ENCODE results near the gene OR52A1. TPM values are rescaled to one million over a fixed set of nuclear protein-coding genes. Genes with fewer than 3 reads are reported as not detected.

Gene OR52A1
- total RNA-seq, 1 experiment from 2014 or later: 0.42 TPM

DNA sequence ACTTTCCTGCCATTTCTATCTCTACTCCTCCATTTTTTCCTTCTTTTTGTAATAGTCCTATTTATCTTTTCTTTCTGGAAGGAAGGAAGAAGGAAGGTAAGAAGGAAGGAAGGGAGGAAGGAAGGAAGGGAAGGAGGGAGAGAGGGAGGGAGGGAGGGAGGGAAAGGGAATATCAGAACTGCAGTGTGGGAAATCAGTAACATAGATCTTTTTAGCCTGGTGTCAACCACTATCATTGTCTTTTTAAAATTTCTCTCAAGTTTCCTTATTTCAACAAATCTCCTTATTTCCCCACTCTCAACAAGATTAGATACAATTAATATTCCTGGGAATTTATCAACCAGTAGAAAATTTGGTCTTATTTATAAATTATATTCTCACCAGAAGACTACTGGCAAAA, 51.5 kb downstream of the OR52A1 start:
- Histone ChIP-seq H2BK20ac (ENCODE audit: low read depth, low read length, poor library complexity, severe bottlenecking) (no peak overlapping the region), H4K91ac (ENCODE audit: insufficient read length, low read depth, low read length) (no peak overlapping the region), H2AK5ac (ENCODE audit: insufficient read length, low read length) (no peak overlapping the region), H3K4ac (ENCODE audit: low read depth, low read length) (no peak overlapping the region), H3K56ac (ENCODE audit: insufficient read length, low read depth, low read length) (no peak overlapping the region), H3K4me2 (ENCODE audit: insufficient read depth, insufficient read length, low read length) (no peak overlapping the region), H3K27ac (ENCODE audit: insufficient read length, low read depth, low read length) (no peak overlapping the region), H3K18ac (ENCODE audit: insufficient read length, low read depth, low read length) (no peak overlapping the region), H2BK12ac (ENCODE audit: insufficient read length, low read depth, low read length) (no peak overlapping the region), H2AFZ (ENCODE audit: low read length) (no peak overlapping the region), H3K79me2 (ENCODE audit: insufficient read depth, low read length) (no peaks in the 10 kb centered on the region), H3K9ac (ENCODE audit: extremely low read depth, insufficient read length, low read length) (no peak overlapping the region), H3K9me3 (ENCODE audit: control insufficient read depth, low read depth, low read length) (no peaks in the 10 kb centered on the region), H3K79me1 (ENCODE audit: insufficient read depth, low read depth, low read length, poor library complexity, severe bottlenecking) (no peaks in the 10 kb centered on the region), H2BK120ac (ENCODE audit: low read depth, low read length, poor library complexity, severe bottlenecking) (no peak overlapping the region), H2BK15ac (ENCODE audit: low read depth, low read length) (no peak overlapping the region), H3K27me3 (ENCODE audit: insufficient read depth, low read length) (no peaks in the 10 kb centered on the region), H3K23me2 (ENCODE audit: insufficient read length, low read depth, low read length, poor library complexity, severe bottlenecking) (no peaks in the 10 kb centered on the region), H3T11ph (ENCODE audit: low read length) (no peak overlapping the region), H4K5ac (ENCODE audit: insufficient read length, low read depth, low read length) (no peak overlapping the region), H3K4me1 (ENCODE audit: insufficient read depth, low read length) (no peaks in the 10 kb centered on the region; the same call in 1 of the 2 replicates), H3K14ac (ENCODE audit: insufficient read depth, low read length) (no peak overlapping the region), H4K20me1 (ENCODE audit: control insufficient read depth, insufficient read depth, insufficient read length) (no peaks in the 10 kb centered on the region), H4K8ac (replicated peaks; ENCODE audit: insufficient read length, low read depth, low read length) (no peak overlapping the region), H2BK5ac (ENCODE audit: insufficient read length, low read length) (no peak overlapping the region), H3K23ac (ENCODE audit: insufficient read length, low read depth, low read length) (no peak overlapping the region)
- Mint-ChIP-seq H3K4me1 (0 out of 4 replicates have a peak, but pooled peaks cover 0 to 7% of the 10 kb centered on the region in 2 experiments), H3K27ac (no peak overlapping the region), H3K36me3 (ENCODE audit: insufficient read depth in 1 of 3, low read depth in 3 of 3) (no peaks in the 10 kb centered on the region), H3K4me3 (no peak overlapping the region), H3K27me3 (ENCODE audit: low read depth) (no peaks in the 10 kb centered on the region), H3K9me3 (no peaks in the 10 kb centered on the region)
- no peak for DNase-seq
- TF ChIP-seq, protein P1, sequence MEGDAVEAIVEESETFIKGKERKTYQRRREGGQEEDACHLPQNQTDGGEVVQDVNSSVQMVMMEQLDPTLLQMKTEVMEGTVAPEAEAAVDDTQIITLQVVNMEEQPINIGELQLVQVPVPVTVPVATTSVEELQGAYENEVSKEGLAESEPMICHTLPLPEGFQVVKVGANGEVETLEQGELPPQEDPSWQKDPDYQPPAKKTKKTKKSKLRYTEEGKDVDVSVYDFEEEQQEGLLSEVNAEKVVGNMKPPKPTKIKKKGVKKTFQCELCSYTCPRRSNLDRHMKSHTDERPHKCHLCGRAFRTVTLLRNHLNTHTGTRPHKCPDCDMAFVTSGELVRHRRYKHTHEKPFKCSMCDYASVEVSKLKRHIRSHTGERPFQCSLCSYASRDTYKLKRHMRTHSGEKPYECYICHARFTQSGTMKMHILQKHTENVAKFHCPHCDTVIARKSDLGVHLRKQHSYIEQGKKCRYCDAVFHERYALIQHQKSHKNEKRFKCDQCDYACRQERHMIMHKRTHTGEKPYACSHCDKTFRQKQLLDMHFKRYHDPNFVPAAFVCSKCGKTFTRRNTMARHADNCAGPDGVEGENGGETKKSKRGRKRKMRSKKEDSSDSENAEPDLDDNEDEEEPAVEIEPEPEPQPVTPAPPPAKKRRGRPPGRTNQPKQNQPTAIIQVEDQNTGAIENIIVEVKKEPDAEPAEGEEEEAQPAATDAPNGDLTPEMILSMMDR (conservative IDR thresholded peaks at IDR 0.05): no peak

All from H9 (cell line).